ENCODE measurements around the gene AP4B1.

The AP4B1 gene

GRCh38 chr1:113929750-113930498 is 25.3 kb upstream of the AP4B1 start:
- peak; percentile 58 to 65 for DNase-seq

DNA sequence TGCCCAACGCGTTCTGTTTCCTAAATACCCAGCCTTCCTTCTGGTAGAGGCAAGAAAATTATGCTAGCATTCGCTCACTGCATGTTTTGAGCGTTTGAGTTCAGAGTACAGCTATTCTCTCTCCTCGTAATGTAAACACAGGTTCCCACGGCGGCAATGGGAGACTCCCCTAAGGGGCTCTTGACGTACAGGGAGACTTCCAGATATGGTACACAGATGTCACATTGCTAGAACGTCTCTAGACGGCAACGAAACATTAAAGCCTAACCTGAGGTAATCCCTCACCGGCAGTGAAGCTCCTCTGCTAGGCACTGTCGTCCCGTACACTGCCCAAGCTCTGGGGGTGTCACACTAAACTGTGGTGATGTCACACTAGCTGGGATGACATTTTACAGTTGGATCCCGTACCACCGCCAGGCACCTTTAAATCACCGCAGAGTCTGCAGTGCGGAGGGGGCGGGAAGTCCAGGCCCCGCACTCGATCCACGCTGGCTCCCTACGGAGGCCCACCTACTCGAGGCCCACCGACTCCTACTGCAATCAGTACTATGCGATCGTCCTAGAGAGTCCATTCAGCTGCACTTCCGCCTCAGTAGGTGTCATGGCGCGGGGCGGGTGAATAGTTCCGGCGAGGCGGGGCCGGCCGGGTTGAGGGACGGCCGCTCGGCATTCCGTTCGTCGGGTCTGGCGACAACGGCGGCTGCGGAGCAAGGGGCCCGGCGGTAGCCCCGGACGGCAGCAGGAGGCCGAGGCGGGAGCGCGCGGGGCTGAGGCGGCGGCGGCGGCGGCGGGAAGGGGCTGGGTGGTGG is 24.5 kb upstream of the AP4B1 start, which contains the start of gene HIPK1:
Gene HIPK1, plus strand, starts transcription at position 384 of the 809 bp plus-strand sequence.
- peak; percentile 93 to 94 for DNase-seq

- no peak for DNase-seq
Measured at GRCh38 chr1:113928187-113928930, 23.8 kb upstream of the AP4B1 start.

DNA sequence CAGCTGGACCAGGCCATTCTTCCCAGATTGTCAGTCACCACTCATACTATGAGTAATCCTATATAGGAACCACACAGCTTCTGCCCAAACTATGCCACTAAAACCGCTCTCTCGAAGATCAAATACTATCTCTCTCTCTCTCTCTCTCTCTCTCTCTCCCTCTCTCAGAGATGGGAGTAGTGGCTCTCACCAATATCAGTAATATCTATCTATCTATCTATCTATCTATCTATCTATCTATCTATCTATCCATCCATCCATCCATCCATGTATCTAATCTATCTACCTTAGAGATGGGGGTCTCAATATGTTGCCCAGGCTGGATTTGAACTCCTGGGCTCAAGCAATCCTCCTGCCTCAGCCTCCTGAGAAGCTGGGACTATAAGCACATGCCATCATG is 19.9 kb upstream of the AP4B1 start:
- DNase-seq: no peak

DNA sequence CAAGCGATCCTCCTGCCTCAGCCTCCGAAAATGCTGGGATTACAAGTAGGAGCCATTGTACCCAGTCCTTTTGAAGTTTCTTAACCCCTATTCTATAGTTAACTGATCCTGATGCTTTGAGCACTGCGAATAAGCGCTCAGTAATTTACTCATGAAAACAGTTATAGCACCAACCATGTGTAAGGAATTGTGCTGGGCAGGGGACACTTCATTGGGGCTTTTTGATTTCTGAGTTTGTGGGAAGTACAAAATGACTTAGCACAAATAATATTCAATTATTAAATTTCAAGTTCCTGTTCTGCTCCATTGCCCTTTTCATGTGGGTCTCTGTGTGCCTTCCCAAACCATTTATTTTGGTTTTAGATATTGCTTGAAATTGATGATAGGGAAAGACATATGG is 18.4 kb upstream of the AP4B1 start:
- DNase-seq: no peak

GRCh38 chr1:113918243-113918642 is 13.6 kb upstream of the AP4B1 start:
- no peak for DNase-seq

DNA sequence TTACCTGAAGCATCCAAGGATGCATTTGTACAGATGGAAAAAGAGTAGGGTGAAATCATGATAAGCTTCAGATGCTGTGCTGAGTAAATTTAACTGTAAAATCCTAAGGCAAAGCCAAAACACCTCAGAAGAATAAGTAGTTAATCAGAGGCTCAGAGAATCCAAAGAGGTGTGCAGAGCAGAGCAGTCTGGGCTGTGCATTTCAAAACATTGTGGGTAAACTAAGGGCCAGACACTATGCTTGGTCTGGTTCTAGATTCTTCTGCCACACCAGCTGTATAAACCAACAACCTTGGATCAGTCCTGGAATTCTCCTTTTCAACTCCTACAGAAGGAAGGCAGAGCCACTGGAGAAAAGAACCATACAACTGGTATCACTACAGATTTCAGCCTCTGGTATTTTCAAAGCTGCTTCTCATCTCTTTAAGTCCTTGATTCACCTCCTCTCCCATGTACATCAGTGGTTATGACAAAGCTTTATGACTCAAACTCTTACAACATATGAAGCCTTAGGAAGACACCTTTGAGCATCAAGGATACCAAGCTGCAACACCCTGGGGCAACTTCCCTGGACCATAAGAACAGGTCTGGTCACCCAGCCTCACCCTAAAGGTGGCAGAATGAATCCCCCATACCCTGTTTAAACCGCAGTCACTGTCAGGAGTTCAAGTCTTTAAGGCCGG is 12.9 kb upstream of the AP4B1 start:
- no peak for DNase-seq

DNA sequence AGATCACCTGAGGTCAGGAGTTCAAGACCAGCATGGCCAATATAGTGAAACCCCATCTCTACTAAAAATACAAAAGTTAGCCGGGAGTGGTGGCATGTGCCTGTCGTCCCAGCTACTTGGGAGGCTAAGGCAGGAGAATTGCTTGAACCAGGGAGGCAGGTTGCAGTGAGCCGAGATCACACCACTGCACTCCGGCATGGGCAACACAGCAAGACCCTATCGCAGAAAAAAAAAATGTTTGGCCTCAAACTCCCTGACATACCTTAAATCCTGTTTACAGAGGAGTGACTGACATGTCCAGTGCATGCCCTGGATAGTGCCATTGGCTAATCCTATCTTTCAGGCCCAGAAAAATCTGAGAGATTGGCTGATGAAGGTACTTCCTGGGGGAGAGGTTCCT is 12.4 kb upstream of the AP4B1 start:
- DNase-seq: no peak

- DNase-seq: no peak
Measured at GRCh38 chr1:113913887-113914664, 9.5 kb upstream of the AP4B1 start.

DNA sequence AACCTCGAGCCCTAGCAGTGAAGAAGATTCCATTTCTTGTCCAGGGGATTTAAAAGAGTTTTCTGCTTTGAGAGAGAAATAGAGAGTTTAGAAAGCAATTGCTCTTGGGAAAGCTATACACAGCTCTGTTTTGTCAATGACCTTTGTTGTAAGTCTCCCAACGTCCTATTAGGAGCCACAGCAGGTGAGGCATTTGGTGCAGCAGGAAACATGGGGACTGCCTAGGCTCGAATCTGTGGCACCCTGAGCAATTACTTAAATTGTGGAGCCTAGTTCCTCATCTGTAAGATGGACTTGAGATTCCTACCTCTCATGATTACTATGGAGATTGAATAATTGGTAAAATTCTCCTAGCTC is 8.7 kb upstream of the AP4B1 start:
- DNase-seq: no peak

- no peak for DNase-seq
Measured at GRCh38 chr1:113912594-113913311, 8.2 kb upstream of the AP4B1 start.

DNA sequence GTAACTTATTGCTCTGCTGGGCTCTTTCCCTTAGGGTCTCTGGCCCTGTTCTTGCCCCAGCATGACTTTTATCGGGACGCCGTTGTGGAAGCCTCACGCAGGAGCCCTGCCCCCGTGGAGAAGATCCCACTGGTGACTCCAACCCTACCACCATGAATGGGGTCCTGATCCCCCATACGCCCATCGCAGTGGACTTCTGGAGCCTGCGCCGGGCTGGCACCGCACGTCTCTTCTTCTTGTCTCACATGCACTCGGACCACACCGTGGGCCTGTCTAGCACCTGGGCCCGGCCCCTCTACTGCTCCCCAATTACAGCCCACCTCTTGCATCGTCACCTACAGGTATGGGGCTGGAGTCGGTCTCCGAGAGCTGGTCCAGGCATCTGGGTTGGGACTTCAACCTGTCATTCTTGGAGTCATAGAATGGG is 849 bp upstream of the AP4B1 start:
- peak in 1 of 2 donors; percentile 42 for DNase-seq

GRCh38 chr1:113904293-113904673 is 316 bp downstream of the AP4B1 start:
- no peak for DNase-seq

DNA sequence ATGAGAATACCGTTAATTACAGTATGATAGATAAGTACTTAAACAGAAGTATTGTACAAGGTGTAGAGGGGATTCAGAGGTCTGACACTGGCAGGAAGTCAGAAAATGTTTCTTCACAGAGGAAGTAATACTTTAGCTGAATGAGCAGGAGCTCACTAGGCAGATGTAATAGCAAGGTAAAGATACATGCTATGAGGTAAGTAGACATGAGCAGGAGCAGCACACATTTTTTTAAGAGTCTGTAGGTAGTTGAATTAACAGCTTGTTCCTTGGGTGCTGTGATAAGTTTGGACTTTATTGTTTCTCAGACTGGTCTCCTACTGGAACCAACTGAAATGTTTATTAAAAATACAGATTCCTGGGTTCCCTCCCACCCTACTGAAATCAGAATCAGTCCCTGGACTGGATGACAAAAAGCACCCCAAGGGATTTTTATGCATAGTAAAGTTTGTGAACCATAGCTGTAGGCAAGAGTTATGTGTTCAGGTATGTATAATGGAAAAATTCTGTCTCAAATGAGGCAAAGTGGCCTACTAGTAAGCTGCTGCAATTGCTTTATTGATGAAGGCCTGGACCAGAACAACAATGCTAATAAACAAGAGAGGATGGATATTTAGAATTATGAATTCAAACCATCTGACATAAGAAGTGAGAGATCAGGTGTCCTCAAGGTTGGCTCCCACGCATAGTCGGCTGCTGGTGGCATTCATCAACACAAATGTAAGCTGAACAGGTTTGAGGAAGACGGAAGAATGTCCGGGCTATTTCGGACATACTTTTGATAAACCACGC is 902 bp downstream of the AP4B1 start:
- peak; percentile 30 to 31 for DNase-seq

GRCh38 chr1:113901191-113901590 is 3.4 kb downstream of the AP4B1 start:
- no peak for DNase-seq

- DNase-seq: no peak
Measured at GRCh38 chr1:113899111-113899510, 5.5 kb downstream of the AP4B1 start.

- DNase-seq: no peak
Measured at GRCh38 chr1:113898241-113898814, 6.3 kb downstream of the AP4B1 start.

GRCh38 chr1:113895961-113896360 is 8.6 kb downstream of the AP4B1 start:
- DNase-seq: no peak

DNA sequence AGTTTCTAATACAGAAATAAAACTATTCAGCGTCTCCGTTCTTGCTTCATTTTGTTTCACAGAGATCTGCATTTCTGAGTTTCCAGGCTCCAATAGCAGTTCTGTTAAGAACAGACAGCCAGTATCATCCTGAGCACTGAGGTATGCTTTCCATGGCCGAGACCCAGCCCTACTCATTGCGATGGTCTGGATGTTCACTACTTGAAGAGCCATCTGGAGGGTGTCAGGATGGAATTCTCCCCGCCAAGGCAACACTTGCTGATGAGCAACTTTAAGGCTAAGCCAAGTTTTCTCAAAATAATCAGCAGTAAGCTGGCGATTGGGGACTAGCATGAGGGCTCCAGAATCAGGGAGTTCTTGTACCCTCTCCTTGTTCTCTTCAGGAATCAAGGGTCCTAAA is 9.5 kb downstream of the AP4B1 start:
- DNase-seq: no peak

DNA sequence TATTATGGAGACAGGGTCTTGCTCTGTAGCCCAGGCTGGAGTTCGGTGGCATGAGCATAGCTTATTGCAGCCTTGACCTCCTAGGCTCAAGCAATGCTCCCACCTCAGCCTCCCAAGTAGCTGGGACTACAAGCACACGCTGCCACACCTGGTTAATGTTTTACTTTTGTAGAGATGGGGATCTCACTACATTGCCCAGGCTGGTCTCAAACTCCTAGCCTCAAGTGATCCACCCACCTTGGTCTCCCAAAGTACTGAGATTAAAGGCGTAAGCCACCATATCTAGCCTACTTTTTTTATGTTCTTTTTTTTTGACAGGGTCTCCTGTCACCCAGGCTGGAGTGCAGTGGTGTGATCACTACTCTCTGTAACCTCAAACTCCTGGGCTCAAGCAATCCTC is 11.3 kb downstream of the AP4B1 start:
- no peak for DNase-seq

Measured in stimulated activated CD4-positive, alpha-beta T cell treated with anti-CD3 and anti-CD28 coated beads, Interleukin-2, amount 100 ng/mL, for 24 hours (primary cell).